OCI-LY7 (cell line): ENCODE data around the gene SMURF2. TPM values are rescaled to one million over a fixed set of nuclear protein-coding genes. Genes with fewer than 3 reads are reported as not detected.

Experiments used
- BruUV-seq: library from RNA; stranded (reverse); fragments of 400-500 nt; replicated peaks from 2 replicates; lab custom pipeline; 2021; lab: Mats Ljungman, UMichigan
- CTCF ChIA-PET: fragments of 300-600 bp; sonication (Branson Sonifier 250); formaldehyde crosslinking; loops from one replicate; lab custom pipeline; 2022; ENCODE audit warnings: antibody characterized with exemption; ENCODE audit not compliant: unreplicated experiment; lab: Charles Lee
- POLR2A ChIA-PET: fragments of 300-600 bp; sonication (Branson Sonifier 250); formaldehyde crosslinking; loops from one replicate; lab custom pipeline; 2022; ENCODE audit warnings: antibody characterized with exemption; lab: Charles Lee
- DNase-seq: peaks from one replicate; pipeline ENCODE4 v3.0.0-alpha.2; 2015; ENCODE audit warnings: low spot score
- H2AFZ ChIP-seq: fragments of 200-600 bp; sonication (generic), shearing (Covaris generic); 2 replicates; pipeline ENCODE4 v1.6.1; 2014; ENCODE audit warnings: mild to moderate bottlenecking, antibody characterized with exemption, low read length, moderate library complexity
- H3K27ac ChIP-seq: fragments of 200-600 bp; sonication (generic); 2 replicates; pipeline ENCODE4 v1.5.1; 2014; ENCODE audit warnings: mixed run types, low read depth, mild to moderate bottlenecking, moderate library complexity, low read length, inconsistent platforms; ENCODE audit not compliant: poor library complexity, severe bottlenecking
- H3K36me3 ChIP-seq: fragments of 200-600 bp; sonication (generic); 2 replicates; pipeline ENCODE4 v1.6.1; 2014; ENCODE audit warnings: mild to moderate bottlenecking, antibody characterized with exemption, low read length, moderate library complexity, mixed read lengths; ENCODE audit not compliant: insufficient read depth
- H3K4me1 ChIP-seq: fragments of 200-600 bp; sonication (generic); 2 replicates; pipeline ENCODE4 v1.5.1; 2014; ENCODE audit warnings: mild to moderate bottlenecking, low read length; ENCODE audit not compliant: insufficient read depth, poor library complexity, severe bottlenecking
- H3K4me2 ChIP-seq: fragments of 200-600 bp; sonication (generic); 2 replicates; pipeline ENCODE4 v1.6.1; 2014; ENCODE audit warnings: mild to moderate bottlenecking, low read length
- H3K4me3 ChIP-seq: fragments of 200-600 bp; sonication (generic); 2 replicates; pipeline ENCODE4 v1.5.1; 2014; ENCODE audit warnings: mild to moderate bottlenecking, low read depth, low read length; ENCODE audit not compliant: poor library complexity, severe bottlenecking
- H3K79me2 ChIP-seq: fragments of 200-600 bp; sonication (generic); 2 replicates; pipeline ENCODE4 v1.6.1; 2016; ENCODE audit warnings: low read depth, mild to moderate bottlenecking, low read length, moderate library complexity, mixed read lengths; ENCODE audit not compliant: insufficient read depth
- H3K9me2 ChIP-seq: fragments of 200-600 bp; sonication (generic); 2 replicates; pipeline ENCODE4 v1.6.1; 2016; ENCODE audit warnings: mild to moderate bottlenecking, low read length, mixed read lengths; ENCODE audit not compliant: insufficient read depth
- H3K9me3 ChIP-seq: fragments of 200-600 bp; sonication (generic); 2 replicates; pipeline ENCODE4 v1.6.1; 2014; ENCODE audit warnings: mild to moderate bottlenecking, mixed run types, low read length, mixed read lengths
- H4K20me1 ChIP-seq: fragments of 200-600 bp; sonication (generic); 2 replicates; pipeline ENCODE4 v1.6.1; 2014; ENCODE audit warnings: mild to moderate bottlenecking, antibody characterized with exemption, low read length, moderate library complexity, mixed read lengths; ENCODE audit not compliant: insufficient read depth
- CTCF ChIP-seq: fragments of 200-600 bp; sonication (generic); conservative IDR thresholded peaks from 2 replicates; pipeline ENCODE4 v1.5.1; 2014; ENCODE audit warnings: mild to moderate bottlenecking, antibody characterized with exemption, low read length, moderate library complexity, mixed read lengths
- EZH2phosphoT487 ChIP-seq: fragments of 200-600 bp; sonication (generic); IDR thresholded peaks from 2 replicates; pipeline ENCODE4 v1.6.1; 2018; ENCODE audit warnings: low read depth, borderline replicate concordance, mild to moderate bottlenecking, mixed run types, antibody characterized with exemption, low read length, moderate library complexity, mixed read lengths
- intact Hi-C: fragments of 100-400 bp; cut with micrococcal nuclease; formaldehyde crosslinking; loops from one replicate; pipeline ENCODE4 v1.10.0; 2022; ENCODE audit not compliant: unreplicated experiment
- total RNA-seq, 2 experiments: library from RNA; depleted of rRNA in 1 of 2; stranded (reverse); fragments of >200 nt in 1 of 2; shearing (Covaris generic) in 1 of 2; gene quantifications; 2 replicates each; pipeline ENCODE4 v1.2.3, GENCODE V29; 2014 to 2022

SMURF2 gene
- total RNA-seq, 2 experiments from 2014 or later: 15.6 to 20.8 TPM

- CTCF ChIA-PET: no interaction called here
- no TSS peak for BruUV-seq
These were observed 13.9 kb downstream of the SMURF2 start for GRCh38 chr17:64648234-64648633.

GRCh38 chr17:64647817-64648216 lies 14.3 kb downstream of the SMURF2 start:
- Histone ChIP-seq H3K27ac (no peak overlapping the region), H3K4me1 (peaks cover 9% of the 10 kb centered on the region), H3K4me2 (no peak overlapping the region), H3K9me3 (no peaks in the 10 kb centered on the region), H3K79me2 (peaks cover 29% of the 10 kb centered on the region), H2AFZ (no peak overlapping the region), H3K36me3 (no peaks in the 10 kb centered on the region), H4K20me1 (0 out of 2 replicates have a peak, but pooled peaks cover 8% of the 10 kb centered on the region), H3K4me3 (no peak overlapping the region), H3K9me2 (no peaks in the 10 kb centered on the region)
- DNase-seq: no peak
- ChIA-PET CTCF (no interaction called here), POLR2A (interaction anchor here (0.6 kb wide), 1 partner anchor 54 kb away, joined by 3 read pairs; no protein-coding TSS in a partner anchor)
- no TSS peak for BruUV-seq
- intact Hi-C loops: loop anchor here (5.0 to 10.0 kb wide), 2 partner anchors 111 to 323 kb away; no protein-coding TSS in a partner anchor
- TF ChIP-seq CTCF: no peak
- no peak for TF ChIP-seq EZH2phosphoT487

More at GRCh38 chr17:64648234-64648633, 13.9 kb downstream of the SMURF2 start:
- H3K4me2 ChIP-seq: no peak overlapping the region
- peaks cover 9% of the 10 kb centered on the region for H3K4me1 ChIP-seq
- H3K9me3 ChIP-seq: no peaks in the 10 kb centered on the region
- no peak for DNase-seq
- H3K27ac ChIP-seq: no peak overlapping the region
- no peak overlapping the region for H3K4me3 ChIP-seq
- 0 out of 2 replicates have a peak, but pooled peaks cover 8% of the 10 kb centered on the region for H4K20me1 ChIP-seq
- no peak overlapping the region for H2AFZ ChIP-seq
- intact Hi-C loops: loop anchor here (5.0 to 10.0 kb wide), 2 partner anchors 111 to 323 kb away; no protein-coding TSS in a partner anchor
- H3K79me2 ChIP-seq: peaks cover 33% of the 10 kb centered on the region
- POLR2A ChIA-PET: no interaction called here
- TF ChIP-seq CTCF (no peak), EZH2phosphoT487 (no peak)
- no peaks in the 10 kb centered on the region for H3K36me3 ChIP-seq
- no peaks in the 10 kb centered on the region for H3K9me2 ChIP-seq

- ChIA-PET CTCF (no interaction called here), POLR2A (no interaction called here)
- Histone ChIP-seq H3K9me3 (no peaks in the 10 kb centered on the region), H3K4me2 (no peak overlapping the region), H4K20me1 (no peaks in the 10 kb centered on the region; the same call in 1 of the 2 replicates), H3K4me3 (no peak overlapping the region), H3K27ac (no peak overlapping the region), H3K9me2 (no peaks in the 10 kb centered on the region), H3K79me2 (peaks cover 11% of the 10 kb centered on the region; the same call in 1 of the 2 replicates), H2AFZ (no peak overlapping the region), H3K4me1 (peaks cover 6% of the 10 kb centered on the region), H3K36me3 (peaks cover 12% of the 10 kb centered on the region; the same call in 1 of the 2 replicates)
- no peak for DNase-seq
- BruUV-seq: no TSS peak
- TF ChIP-seq EZH2phosphoT487: no peak
- no peak for TF ChIP-seq CTCF
- intact Hi-C loops: no loop called here
These were observed 22.6 kb downstream of the SMURF2 start for GRCh38 chr17:64639516-64639915.
